PC-3 (cell line): ENCODE measurements around the gene TRMT5. TPM values are rescaled to one million over a fixed set of nuclear protein-coding genes. Genes with fewer than 3 reads are reported as not detected.

Source experiments
- ATAC-seq: fragments of 200-7000 bp; cut with Tn5 transposase; 2 replicates; pipeline ENCODE4 v1.9.1; 2020; ENCODE audit warnings: mild to moderate bottlenecking, moderate library complexity
- BruUV-seq: library from RNA; stranded (reverse); fragments of 400-500 nt; replicated peaks from 2 replicates; lab custom pipeline; 2021; lab: Mats Ljungman, UMichigan
- CTCF ChIA-PET: fragments of 300-600 bp; sonication (Branson Sonifier 250); formaldehyde crosslinking; loops from one replicate; lab custom pipeline; 2022; ENCODE audit warnings: antibody characterized with exemption; lab: Charles Lee
- POLR2A ChIA-PET: fragments of 300-600 bp; sonication (Branson Sonifier 250); formaldehyde crosslinking; loops from one replicate; lab custom pipeline; 2022; ENCODE audit warnings: antibody characterized with exemption; ENCODE audit not compliant: unreplicated experiment; lab: Charles Lee
- DNase-seq: peaks from one replicate; pipeline ENCODE4 v3.0.0-alpha.2; 2015
- H2AFZ ChIP-seq: fragments of 300-600 bp; sonication (generic); 2 replicates; pipeline ENCODE4 v1.6.0; 2016; ENCODE audit warnings: antibody characterized with exemption, low read length
- H3F3A ChIP-seq: fragments of 300-600 bp; sonication (generic); one replicate; pipeline ENCODE4 v1.6.0; 2017; ENCODE audit warnings: antibody characterized with exemption, low read length, control low read depth, mild to moderate bottlenecking; ENCODE audit not compliant: unreplicated experiment
- H3K27ac ChIP-seq: fragments of 300-600 bp; sonication (generic); 2 replicates; pipeline ENCODE4 v1.5.1; 2016; ENCODE audit warnings: mild to moderate bottlenecking, low read length
- H3K27me3 ChIP-seq: fragments of 300-600 bp; sonication (generic); 2 replicates; pipeline ENCODE4 v1.6.1; 2016; ENCODE audit warnings: low read length, mixed read lengths
- H3K36me3 ChIP-seq: fragments of 300-600 bp; sonication (generic); 2 replicates; pipeline ENCODE4 v1.6.1; 2016; ENCODE audit warnings: low read depth, mixed run types, low read length, mixed read lengths
- H3K4me1 ChIP-seq: fragments of 300-600 bp; sonication (generic); 2 replicates; pipeline ENCODE4 v1.5.1; 2016; ENCODE audit warnings: low read length; ENCODE audit not compliant: insufficient read depth
- H3K4me2 ChIP-seq: fragments of 300-600 bp; sonication (generic); 2 replicates; pipeline ENCODE4 v1.6.0; 2016; ENCODE audit warnings: low read length
- H3K4me3 ChIP-seq: fragments of 300-600 bp; sonication (generic); 2 replicates; pipeline ENCODE4 v1.5.1; 2016; ENCODE audit warnings: mild to moderate bottlenecking, low read length, mixed read lengths
- H3K79me2 ChIP-seq: fragments of 300-600 bp; sonication (generic); 2 replicates; pipeline ENCODE4 v1.6.1; 2017; ENCODE audit warnings: low read length, mixed read lengths
- H3K9ac ChIP-seq: fragments of 300-600 bp; sonication (generic); 2 replicates; pipeline ENCODE4 v1.6.0; 2016; ENCODE audit warnings: mild to moderate bottlenecking, low read length
- H3K9me2 ChIP-seq: fragments of 300-600 bp; sonication (generic); replicated peaks from 2 replicates; pipeline ENCODE4 v1.6.1; 2016; ENCODE audit warnings: mixed run types, low read length, mixed read lengths
- H3K9me3 ChIP-seq: fragments of 300-600 bp; sonication (generic); 2 replicates; pipeline ENCODE4 v1.6.1; 2016; ENCODE audit warnings: low read length, mixed read lengths
- H4K20me1 ChIP-seq: fragments of 300-600 bp; sonication (generic); 2 replicates; pipeline ENCODE4 v1.6.1; 2016; ENCODE audit warnings: low read length, mixed read lengths
- CTCF ChIP-seq: fragments of 300-600 bp; sonication (generic); conservative IDR thresholded peaks from 2 replicates; pipeline ENCODE4 v1.5.1; 2017; ENCODE audit warnings: antibody characterized with exemption, low read depth, mild to moderate bottlenecking, low read length
- EZH2 ChIP-seq: fragments of 300-600 bp; sonication (generic); IDR thresholded peaks from one replicate; pipeline ENCODE4 v1.6.1; 2017; ENCODE audit warnings: antibody characterized with exemption, mild to moderate bottlenecking, low read length; ENCODE audit not compliant: unreplicated experiment
- EZH2phosphoT487 ChIP-seq: fragments of 300-600 bp; sonication (generic); IDR thresholded peaks from 2 replicates; pipeline ENCODE4 v1.6.1; 2018; ENCODE audit warnings: mild to moderate bottlenecking, antibody characterized with exemption, low read length, borderline replicate concordance
- intact Hi-C: fragments of 100-400 bp; cut with micrococcal nuclease; formaldehyde crosslinking; loops from 2 replicates; pipeline ENCODE4 v1.9.0; 2023
- total RNA-seq: library from RNA; depleted of rRNA; stranded (reverse); fragments of >200 nt; gene quantifications from 2 replicates; pipeline ENCODE4 v1.2.3, GENCODE V29; 2014

TRMT5 gene
- total RNA-seq, 1 experiment from 2014 or later: 12.8 TPM

GRCh38 chr14:60943637-60944032, 37.2 kb downstream of the TRMT5 start:
- H2AFZ ChIP-seq: no peak overlapping the region
- no peak for ATAC-seq
- H3K9me3 ChIP-seq: no peaks in the 10 kb centered on the region
- H4K20me1 ChIP-seq: no peaks in the 10 kb centered on the region
- H3K27me3 ChIP-seq: no peaks in the 10 kb centered on the region
- no peak overlapping the region for H3K4me2 ChIP-seq
- no TSS peak for BruUV-seq
- no peak overlapping the region for H3K27ac ChIP-seq
- no peaks in the 10 kb centered on the region for H3K9me2 ChIP-seq
- H3K9ac ChIP-seq: no peak overlapping the region
- no peaks in the 10 kb centered on the region for H3F3A ChIP-seq
- intact Hi-C loops: no loop called here
- no peaks in the 10 kb centered on the region for H3K79me2 ChIP-seq
- no peaks in the 10 kb centered on the region for H3K36me3 ChIP-seq
- TF ChIP-seq EZH2phosphoT487 (no peak), EZH2 (no peak), CTCF (no peak)
- ChIA-PET POLR2A (no interaction called here), CTCF (no interaction called here)
- DNase-seq: no peak
- no peak overlapping the region for H3K4me3 ChIP-seq
- no peaks in the 10 kb centered on the region for H3K4me1 ChIP-seq

GRCh38 chr14:60935319-60935718, 45.6 kb downstream of the TRMT5 start:
- POLR2A ChIA-PET: no interaction called here
- BruUV-seq: no TSS peak
- Histone ChIP-seq H3K27ac (no peak overlapping the region), H3K9me3 (no peaks in the 10 kb centered on the region), H3K27me3 (no peaks in the 10 kb centered on the region), H3K9ac (no peak overlapping the region), H3K9me2 (no peaks in the 10 kb centered on the region), H3K79me2 (no peaks in the 10 kb centered on the region), H3K4me2 (no peak overlapping the region), H3F3A (peaks cover 3% of the 10 kb centered on the region), H3K4me1 (no peaks in the 10 kb centered on the region), H3K4me3 (no peak overlapping the region), H3K36me3 (no peaks in the 10 kb centered on the region), H2AFZ (no peak overlapping the region), H4K20me1 (no peaks in the 10 kb centered on the region)
- intact Hi-C loops: no loop called here
- DNase-seq (no peak), ATAC-seq (no peak)
- CTCF ChIA-PET: no interaction called here
- TF ChIP-seq EZH2phosphoT487 (no peak), EZH2 (no peak), CTCF (no peak)

- Histone ChIP-seq H2AFZ (no peak overlapping the region), H3K9me2 (no peaks in the 10 kb centered on the region), H3K4me2 (no peak overlapping the region), H3K9me3 (no peaks in the 10 kb centered on the region), H3K4me3 (no peak overlapping the region), H3K27ac (no peak overlapping the region), H3K27me3 (no peaks in the 10 kb centered on the region), H3K79me2 (no peaks in the 10 kb centered on the region), H3K36me3 (no peaks in the 10 kb centered on the region), H4K20me1 (no peaks in the 10 kb centered on the region), H3F3A (peaks cover 3% of the 10 kb centered on the region), H3K9ac (no peak overlapping the region), H3K4me1 (no peaks in the 10 kb centered on the region)
- DNase-seq (no peak), ATAC-seq (no peak)
- intact Hi-C loops: loop anchor here (5.0 kb wide), 1 partner anchor 157 kb away; no protein-coding TSS in a partner anchor
- ChIA-PET CTCF (no interaction called here), POLR2A (no interaction called here)
- no TSS peak for BruUV-seq
- TF ChIP-seq EZH2phosphoT487 (no peak), EZH2 (no peak), CTCF (no peak)
These were observed 46.8 kb downstream of the TRMT5 start for GRCh38 chr14:60933920-60934655.
